ENCODE data around the gene CENPN.
A peak's percentile ranks its signal among the peaks of the same experiment; 100 is the strongest.

CENPN gene

DNA sequence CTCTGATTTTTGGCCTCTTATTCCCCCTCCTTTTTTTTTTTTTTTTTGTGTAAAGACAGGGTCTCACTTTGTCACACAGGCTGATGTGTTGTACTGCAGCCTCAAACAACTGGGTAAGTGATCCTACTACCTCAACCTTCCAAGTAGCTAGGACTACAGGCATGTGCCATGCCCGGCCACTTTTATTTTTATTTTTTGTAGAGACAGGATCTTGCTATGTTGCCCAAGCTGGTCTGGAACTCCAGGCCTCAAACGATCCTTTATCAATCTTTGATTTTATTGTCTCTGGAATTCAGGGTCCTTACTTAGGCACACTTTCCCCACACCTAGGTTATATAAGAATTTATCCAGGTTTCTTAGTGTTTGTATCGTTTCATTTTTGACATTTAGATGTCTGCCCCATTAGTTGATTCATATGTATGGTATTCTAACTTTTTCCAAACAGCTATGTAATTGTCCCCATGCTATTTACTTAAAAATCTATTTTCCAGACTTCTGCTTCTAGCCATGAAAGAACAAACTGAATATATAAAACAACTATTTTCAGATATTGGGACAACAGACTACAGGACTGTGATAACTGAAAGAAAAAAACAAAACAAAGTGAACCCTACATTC is 14.2 kb upstream of the CENPN start:
- no peak for DNase-seq

DNA sequence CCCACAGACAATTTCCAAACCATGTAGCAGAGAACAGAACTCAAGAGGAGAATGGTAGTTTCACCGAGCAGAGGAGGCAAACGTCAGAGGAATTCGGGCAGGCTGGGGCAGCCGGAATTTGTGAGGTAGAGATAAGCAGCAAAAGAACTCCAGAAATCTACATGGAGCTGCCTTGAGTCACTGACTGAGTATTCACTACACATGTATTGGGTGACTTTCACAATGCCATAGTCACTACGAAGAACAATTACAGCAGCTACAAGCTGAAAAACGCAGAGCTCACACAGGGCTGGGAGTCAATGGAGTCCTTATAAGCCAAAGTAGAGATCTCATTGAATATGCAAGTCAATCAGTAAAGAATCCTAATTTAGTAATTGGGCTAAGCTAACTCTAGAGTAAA is 13.7 kb upstream of the CENPN start:
- DNase-seq: no peak

DNA sequence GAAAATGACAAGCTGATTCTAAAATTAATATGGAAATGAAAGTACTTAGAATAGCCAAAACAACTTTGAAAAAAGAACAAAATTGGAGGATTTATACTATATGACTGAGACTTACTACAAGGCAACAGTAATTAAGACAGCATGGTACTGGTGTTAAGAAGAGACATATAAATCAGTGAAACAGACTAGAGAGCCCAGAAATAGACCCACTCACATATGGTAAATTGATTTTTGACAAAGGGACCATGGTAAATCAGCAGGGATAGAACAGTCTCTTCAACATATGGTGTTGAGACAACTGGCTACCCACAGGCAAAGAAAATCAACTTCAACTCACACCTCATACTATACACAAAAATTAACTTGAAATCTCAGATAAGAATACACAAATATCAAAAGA is 13.2 kb upstream of the CENPN start:
- DNase-seq: no peak

DNA sequence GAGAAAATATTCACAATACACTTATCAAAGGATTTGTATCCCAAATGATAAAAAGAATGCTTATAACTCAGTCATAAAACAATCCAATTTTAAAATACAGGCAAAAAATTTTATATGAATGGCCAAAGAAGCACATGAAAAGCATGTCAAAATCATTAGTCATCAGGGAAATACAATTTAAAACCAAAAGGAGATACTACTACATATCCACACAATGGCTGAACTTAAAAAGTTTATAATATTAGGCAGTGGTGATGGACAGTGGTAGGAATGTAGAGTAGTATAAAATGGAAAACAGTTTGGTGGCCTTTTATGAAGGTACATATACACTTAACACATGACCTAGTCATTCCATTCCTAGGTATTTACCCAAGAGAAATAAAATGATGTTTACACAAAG is 12.6 kb upstream of the CENPN start:
- no peak for DNase-seq

DNA sequence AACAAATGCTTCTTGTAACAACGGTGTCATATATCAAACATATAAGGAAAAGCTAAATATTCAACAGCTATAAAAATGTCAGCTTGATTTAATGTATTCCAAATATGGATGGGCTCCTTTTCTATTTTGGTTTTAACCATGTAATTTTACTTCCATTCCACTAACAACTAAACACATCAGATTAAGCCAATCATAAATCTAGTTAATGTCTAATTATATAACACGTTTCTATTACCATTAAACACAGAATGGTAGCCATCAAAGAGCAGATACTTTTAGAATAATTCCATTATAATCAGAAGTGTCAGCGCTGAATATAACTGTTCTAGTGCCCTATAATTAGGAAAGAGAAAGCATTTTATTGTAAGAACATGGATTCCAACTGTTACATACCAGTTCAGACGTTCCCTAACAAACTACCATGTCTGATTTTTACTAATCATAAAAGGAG is 10.3 kb upstream of the CENPN start:
- no peak for DNase-seq

DNA sequence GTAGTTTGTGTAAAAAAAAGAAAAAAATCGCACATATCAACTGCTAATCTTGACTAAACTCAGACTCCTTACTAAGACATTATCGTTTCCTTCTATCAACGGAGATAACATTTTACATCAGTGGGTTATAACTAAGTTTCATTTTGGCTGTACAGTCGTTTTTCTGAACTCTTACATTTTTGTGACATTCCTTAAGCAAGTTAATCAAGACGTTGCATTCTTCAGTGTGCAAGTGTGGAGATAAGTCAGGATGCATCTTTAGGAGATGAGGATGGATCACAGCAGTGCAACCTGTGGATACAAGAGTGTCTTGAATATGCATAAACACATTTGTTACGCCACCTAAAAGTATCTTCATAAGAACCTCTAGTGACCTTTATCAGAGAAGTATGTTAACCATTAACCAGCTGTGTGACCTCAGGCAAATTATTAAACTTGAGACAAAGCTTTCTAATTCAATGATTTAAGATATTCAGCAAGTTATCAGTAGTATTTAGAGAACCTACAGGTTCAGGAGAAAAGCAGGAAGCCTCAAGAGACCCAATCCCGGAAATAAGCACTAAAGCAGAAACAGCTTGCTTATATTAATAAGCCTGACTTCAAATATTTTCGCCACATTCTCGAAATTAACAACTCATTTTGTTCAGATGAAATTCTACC is 9.7 kb upstream of the CENPN start:
- no peak for DNase-seq

DNA sequence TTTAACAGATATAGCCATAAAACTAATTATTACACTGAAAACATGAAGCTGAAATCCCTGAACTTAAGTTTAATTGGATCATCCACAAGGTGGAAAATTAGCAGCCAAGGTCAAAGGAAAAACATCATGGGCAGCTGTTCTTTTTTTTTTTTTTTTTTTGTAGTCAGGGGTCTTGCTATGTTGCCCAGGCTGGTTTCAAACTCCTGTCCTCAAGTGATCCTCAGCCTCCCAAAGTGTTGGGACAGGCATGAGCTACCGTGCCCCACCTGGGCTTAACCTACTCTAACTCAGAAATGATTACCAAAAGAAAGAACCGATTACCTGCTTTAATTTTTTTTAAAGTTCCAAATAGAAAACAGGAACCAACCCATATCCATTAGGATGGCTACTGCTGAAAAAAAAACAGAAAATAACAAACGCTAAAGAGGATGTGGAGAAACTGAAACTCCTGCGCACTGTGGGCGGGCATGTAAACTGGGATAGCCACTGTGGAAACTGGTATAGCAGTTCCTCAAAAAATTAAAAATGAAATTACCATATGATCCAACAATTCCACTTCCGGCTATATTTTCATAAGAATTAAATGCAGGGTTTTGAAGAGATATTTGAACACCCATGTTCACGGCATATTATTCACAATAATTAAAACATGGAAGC is 8.9 kb upstream of the CENPN start:
- no peak for DNase-seq

DNA sequence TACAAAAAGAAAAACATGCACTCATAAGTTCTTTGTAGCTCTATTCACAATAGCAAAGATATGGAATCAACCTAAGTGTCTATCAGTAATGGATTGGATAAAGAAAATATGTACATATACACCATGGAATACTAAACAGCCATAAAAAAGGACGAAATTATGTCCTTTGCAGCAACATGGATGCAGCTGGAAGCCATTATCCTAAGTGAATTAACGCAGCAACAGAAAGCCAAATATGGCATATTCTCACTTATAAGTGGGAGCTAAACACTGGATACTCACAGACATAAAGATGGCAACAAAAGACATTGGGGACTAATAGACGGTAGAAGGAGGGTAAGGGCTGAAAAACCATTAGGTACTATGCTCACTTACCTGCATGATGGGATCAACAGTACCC is 6.1 kb upstream of the CENPN start:
- DNase-seq: no peak

DNA sequence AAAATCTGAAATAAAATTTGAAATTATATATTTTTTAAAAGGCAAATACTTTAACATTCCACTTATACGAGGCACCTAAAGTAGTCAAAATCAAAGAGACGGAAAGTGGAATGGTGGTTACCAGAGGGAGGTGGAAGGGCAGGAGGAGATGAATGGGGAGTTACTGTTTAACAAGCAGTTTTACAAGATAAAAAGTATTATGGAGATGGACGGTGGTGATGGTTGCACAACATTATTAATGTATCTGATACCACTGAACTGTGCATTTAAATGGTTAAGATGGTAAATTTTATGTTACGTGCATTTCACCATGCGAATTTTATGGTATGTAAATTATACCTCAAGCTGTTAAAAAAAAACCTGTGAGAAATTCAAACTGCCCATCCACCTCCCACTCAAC is 5.7 kb upstream of the CENPN start:
- DNase-seq: no peak

DNA sequence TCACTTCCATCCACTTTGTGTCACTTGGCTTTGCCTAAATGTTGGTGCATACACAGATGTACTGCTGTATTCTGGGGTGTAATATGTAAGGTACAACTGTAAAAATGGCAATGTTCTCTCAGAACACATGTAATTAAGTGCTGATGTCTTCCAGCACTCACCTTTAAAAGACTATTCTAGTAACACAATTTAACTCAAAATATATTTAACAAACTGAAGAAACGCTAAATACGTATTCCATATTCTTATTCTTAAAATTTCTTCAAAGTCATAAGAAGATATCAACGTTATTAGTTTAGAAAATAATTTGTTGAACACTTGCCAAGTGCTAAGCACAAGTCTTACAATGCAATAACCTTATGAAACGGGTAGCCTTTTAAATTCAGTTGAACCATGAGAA is 4.0 kb upstream of the CENPN start:
- no peak for DNase-seq

DNA sequence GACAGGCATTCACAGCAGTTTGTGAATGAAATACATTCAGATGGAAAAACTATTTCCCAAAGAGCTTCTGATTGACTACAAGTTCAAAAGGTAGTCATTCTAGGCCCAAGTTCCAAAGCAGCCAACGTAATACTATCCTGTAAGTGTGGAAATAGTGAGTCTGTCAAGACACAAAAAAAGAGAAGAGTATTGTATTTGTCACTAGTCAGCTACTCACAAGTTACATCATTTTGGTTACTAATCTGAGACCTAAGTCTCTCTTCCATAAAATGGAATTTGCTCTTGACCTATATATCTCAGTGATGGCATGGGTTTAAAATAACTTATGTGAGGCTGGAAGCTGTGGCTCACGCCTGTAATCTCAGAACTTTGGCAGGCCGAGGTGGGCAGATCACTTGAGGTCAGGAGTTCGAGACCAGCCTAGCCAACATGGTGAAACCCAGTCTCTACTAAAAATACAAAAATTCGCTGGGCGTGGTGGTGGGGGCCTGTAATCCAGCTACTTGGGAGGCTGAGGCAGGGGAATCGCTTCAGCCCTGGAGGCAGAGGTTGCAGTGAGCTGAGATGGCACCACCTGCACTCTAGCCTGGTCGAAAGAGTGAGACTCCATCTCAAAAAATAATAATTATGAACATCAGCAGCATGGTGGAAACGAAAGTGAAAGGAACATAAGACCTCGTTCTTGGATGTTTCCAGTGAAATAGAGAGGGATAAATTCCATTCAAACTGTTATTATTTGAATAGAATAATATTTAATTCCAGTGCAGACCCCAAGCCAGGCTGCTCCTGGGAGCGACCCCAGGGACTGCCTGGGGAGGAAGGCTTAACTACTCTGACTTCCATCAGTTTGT is 3.2 kb upstream of the CENPN start:
- no peak for DNase-seq

DNA sequence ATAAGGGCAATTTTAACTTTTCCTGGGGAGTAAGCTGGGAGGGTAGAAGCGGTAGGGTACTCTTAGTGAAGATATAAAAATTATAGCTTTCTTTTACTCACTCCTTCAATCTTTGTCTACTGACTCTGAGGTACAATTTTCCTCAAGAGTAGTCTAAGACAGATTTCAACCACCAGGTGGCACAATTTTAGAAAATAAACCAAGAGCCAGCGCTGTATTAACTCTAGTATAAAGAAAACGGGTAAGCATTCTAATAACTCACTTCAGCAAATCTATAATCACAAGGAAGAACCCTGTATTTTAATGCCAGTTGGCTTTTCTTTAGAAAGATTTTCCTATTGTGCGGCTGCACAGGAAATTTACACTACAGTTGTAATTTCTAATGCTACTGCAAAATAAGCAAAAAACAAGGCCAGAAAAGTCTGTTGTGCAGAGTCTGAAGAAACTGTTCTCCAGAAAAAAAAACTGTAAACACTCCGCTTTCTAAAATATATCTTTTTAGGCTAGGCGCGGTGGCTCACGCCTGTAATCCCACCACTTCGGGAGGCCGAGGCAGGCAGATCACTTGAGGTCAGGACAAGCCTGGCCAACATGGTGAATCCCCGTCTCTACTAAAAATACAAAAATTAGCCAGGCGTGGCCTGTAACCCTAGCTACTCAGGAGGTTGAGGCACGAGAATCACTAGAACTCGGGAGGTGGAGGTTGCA is 2.2 kb upstream of the CENPN start:
- peak; percentile 16 to 33 for DNase-seq

DNA sequence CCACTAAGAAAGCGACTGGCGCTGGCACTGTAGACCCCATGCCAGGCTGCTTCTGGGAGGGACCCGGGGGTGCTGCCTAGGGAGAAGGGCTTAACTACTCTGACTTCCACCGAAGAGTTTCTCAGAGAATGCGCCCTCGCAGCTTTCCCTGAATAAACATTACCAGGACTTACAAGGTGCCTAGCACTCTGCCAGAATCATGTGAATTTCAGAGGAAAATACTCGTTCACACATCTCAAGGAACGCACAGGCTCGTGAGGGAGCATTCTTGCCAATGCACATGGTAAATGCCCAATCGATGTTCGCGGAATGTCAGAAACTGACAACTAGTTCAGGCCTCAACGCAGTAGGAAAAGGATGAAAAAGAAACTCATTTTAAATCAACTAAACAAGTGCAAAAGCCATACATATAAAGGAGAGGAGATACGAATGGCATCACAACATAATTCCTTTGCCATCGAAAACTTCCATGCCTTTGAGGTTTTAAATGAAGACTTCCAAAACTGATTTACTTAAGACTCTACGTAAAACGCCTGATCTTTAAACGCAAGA is 1.3 kb upstream of the CENPN start:
- DNase-seq: no peak

DNA sequence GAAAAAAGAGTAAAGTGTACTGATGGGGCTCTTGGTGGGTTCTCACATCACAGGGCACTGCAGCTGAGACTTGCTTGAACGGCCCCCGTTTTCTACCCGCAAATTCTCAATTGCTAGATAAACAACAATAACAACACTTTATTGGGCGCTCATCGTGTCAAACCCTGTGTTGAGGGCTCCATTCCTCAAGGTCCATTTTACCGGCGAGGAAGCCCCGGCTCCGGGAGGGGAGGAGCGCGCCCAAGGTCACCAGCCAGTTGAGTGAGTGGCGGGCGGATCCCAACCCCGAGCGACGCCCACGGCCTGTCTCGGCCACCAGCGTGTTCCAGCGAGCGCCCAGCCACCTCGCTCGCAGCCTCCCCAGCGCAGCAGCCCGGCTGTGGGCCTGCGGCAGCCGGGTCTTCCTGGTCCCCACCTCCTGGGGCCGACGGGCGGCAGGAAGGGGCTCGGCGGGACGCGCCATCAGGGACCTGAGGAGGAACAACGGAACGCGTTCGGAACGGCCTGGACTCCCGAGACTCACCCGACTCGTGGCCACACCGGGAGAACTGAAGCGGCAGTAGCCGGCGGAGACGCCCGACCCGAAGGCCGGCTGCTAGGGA is 702 bp upstream of the CENPN start:
- DNase-seq: peak; percentile 65 to 66

DNA sequence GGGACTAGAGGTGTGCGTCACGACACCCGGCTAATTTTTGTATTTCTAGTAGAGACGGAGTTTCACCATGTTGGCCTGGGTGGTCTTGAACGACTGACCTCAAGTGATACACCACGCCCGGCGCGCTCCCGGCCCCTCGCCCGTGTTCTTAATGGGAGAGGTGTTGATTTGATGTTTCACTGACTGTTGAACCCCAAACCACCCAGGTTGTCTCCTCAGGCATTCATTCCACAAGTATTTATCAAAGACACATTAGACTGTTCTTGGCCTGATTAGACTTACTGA is 1.4 kb downstream of the CENPN start:
- no peak for DNase-seq

DNA sequence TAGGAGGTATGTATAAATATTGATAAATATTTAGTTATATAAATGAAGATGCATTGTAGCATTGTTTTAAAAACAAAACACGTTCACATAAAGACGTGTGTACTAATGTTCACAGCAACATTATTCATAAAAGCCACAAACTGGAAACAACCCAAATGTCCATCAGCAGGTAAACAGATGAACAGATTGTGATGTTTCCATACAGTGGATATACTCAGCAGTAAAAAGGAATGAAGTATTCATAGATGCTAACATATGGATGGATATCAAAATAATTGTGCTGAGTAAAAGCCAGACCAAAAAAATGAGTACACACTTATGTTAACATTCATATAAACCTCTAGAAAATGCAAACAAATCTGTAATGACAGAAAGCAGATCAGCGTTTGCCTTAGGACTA is 6.0 kb downstream of the CENPN start:
- DNase-seq: no peak

DNA sequence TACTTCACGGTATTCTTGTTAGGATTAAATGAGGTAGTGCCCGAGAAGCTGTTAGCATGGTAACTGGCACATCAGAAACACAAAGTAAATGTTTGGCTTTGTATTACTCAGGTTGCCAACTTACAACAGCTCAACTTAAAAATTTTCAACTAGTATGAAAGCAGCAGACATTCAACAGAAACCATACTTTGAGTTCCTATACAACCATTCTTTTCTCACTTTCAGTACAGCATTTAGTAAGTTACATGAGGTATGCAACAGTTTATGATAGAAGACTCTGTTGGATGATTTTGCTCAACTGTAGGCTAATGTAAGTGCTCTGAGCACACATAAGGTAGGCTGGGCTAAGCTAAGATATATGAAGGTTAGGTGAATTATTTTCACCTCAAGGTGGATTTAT is 7.7 kb downstream of the CENPN start:
- DNase-seq: no peak

DNA sequence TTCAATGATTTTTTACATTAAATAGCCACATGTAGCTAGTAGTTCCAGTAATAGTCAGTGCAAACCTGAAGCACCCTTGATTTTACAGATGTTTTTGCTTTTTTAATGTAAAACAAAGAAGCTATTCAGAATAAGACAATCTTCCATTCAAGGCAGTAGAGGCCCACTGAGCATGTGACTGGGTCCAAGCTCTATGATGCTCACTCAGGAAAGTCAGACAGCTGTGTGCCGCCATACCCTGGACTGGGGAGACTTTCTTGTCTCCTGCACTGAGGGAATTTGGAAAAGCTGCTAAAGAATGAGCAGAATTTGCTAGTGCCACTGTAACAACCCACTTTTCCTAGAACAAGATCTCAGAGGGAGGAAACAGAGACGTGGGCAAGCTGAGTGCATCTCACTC is 11.5 kb downstream of the CENPN start:
- no peak for DNase-seq

DNA sequence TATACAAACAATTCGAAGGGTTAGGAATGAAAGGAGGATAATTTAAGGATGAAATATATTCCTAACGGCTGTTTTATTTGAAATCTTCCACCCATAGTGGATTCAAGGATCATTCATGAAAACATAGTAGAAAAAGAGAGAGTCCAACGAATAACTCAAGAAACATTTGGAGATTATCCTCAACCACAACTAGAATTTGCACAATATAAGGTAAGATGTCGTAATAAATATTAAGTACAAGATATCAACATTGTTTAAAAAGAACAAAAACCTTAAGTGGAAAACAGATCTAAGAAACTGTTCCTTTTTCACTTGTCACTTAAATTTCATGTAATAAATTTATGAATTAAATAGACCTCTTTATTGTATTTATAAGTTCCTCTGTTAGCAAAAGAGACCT is 19.4 kb downstream of the CENPN start:
- DNase-seq: no peak

DNA sequence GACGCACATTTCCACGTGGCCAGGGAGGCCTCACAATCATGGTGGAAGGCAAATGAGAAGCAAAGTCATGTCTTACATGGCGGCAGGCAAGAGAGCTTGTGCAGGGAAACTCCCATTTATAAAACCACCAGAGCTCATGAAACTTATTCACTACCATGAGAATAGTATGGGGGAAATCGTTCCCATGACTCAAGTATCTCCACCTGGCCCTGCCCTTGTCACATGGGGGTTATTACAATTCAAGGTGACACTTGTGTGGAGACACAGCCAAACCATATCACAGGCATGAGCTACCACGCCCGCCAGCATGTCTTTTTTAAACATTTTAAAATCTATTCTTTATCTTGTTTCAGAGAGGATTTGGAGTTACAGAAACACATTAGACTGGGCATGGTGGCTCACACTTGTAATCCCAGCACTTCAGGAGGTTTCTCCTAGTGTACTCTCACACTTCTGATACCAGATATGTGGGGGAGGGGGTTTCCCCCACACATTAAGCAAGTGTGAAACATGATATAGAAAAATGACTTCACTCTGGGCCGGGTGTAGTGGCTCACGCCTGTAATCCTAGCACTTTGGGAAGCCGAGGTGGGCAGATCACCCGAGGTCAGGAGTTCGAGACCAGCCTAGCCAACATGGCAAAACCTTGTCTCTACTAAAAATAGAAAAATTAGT is 23.1 kb downstream of the CENPN start:
- DNase-seq: no peak

DNA sequence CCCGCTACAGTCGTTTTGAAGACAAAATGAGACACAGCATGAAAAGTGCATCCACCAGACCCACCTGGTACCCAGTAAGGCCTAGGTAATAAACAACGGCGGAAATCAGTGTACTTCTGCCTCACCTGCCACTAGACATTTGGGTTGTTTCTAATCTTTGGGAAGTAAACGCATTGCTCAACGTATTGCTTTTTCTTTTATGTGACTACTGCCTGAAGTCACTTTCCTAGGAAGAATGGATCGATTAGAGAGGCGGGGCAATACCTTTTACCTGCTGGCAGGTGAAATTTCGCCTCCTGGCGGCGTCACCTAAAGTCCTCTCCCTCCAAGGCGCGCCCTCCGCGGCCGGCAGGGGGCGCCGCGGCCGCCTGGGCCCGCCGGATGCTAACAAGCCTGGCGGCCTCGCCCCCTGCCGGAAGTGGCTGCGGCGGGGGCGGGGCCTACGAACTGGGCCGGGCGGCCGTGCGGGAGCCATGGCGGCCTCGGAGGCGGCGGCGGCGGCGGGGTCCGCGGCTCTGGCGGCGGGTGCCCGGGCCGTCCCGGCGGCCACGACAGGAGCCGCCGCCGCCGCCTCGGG is 28.5 kb downstream of the CENPN start, which contains the start of gene ATMIN:
TSS of gene ATMIN (plus strand) at position 445 of the 577 bp plus-strand sequence. CDS start at position 474, 29 bp downstream.
- DNase-seq: peak; percentile 86 to 89
